Activated T-cell treated with anti-CD3 and anti-CD28 coated beads for 1 hour (primary cell): ENCODE results near the gene PRKCH.
A peak's percentile ranks its signal among the peaks of the same experiment; 100 is the strongest.

Source experiments
- DNase-seq: peaks from one replicate; pipeline ENCODE4 v3.0.0-alpha.2; 2020; ENCODE audit warnings: low read depth

Gene PRKCH

DNA sequence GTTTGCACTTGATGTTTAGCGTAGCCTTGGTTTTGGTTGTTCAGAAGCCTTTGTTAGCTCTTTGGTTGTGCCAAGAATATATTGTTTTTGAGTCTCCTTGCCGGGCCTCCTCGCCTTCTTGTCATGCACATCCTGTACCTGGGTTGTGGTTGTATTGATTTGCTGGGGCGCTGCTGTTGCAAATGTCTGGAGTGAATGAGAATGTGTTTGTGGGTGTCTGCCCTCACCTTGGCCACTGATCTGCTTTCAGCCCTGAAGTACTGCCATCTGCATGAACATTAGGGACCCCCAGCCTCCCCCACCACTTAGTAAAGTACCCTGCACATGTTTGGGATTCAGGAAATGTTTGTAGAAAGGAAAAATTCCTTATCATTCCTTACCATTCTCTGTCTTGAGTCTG is 16.5 kb downstream of the PRKCH start:
- peak; percentile 56 for DNase-seq

GRCh38 chr14:61338457-61338856 is 17.1 kb downstream of the PRKCH start:
- DNase-seq, result no peak

- no peak for DNase-seq
Observed at GRCh38 chr14:61341275-61342206, 20.2 kb downstream of the PRKCH start.

DNA sequence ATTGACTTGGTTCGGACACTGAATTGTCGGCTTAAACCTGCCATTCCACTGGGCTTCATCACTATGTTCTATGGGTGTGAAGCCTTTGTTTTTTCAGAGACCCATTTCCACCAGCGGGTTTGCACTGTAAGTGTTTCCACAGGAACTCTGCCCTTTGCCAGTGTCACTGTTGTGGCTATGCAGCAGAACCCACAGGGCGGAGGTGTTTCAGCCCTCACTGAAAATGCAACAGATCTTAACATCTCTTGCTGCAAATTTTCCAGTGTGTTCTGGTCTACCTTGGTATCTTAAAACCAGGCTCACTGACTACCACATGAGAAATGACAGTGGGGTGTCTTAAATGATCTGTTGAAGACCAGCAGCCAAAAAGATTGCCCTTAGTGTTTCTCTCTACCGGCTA is 21.1 kb downstream of the PRKCH start:
- peak; percentile 65 for DNase-seq

DNA sequence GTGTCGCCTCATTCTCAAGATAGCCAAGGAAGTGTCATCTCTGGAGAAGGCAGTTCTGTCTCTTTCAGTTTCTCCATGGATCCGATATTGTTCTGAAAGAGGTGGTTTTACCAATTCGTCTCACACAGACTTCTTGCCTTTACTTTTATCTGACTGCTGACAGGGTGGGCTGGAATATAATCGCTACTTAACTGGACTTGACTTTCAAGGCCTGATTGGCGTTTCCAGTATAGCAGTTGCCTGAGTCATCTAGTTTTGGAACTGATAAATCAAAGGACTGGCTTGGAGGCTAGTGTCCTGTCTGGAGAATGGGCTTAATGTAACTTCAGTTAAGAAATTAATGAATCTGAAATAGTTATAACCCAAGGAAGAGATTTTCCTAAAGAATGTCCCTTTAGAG is 21.6 kb downstream of the PRKCH start:
- no peak for DNase-seq

- DNase-seq, result no peak
Observed at GRCh38 chr14:61343471-61343870, 22.1 kb downstream of the PRKCH start.

DNA sequence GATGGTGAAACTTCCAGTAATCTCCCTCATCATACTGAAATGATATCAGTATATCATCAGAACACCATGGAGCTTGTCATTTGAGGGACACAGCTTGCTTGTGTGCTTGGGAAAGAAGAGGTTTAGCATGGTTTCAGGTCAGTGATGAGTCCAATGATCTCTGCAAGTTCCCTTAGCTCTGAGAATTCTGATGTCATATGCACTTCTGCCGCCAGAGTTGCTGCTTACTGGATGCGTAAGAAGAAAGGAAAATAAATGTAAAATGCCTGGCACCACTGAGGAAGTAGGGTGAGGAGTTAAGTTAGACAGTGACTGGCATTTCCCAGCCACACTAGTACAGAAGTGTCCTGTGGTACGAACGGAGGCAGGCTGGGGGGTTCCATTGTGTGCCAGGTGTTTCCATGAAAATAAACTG is 22.6 kb downstream of the PRKCH start:
- no peak for DNase-seq

GRCh38 chr14:61344437-61345150 is 23.2 kb downstream of the PRKCH start:
- DNase-seq, result no peak

DNA sequence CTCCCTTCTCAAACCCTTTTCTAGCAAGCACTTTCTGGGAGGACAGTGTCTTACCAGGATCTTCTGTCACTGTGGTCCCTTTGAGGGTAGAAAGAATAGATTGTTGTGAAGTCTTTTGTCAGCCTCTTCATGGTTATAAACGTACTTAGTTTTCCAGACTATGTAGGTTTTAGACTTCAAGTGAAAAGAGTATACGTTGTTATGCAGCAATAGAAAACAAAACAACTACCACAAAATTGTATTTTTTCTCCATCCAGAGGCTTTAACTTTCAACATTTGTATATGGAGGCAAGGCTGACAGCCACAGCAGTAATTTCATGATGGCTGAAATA is 23.7 kb downstream of the PRKCH start:
- no peak for DNase-seq

GRCh38 chr14:61346221-61346620 is 24.8 kb downstream of the PRKCH start:
- no peak for DNase-seq

DNA sequence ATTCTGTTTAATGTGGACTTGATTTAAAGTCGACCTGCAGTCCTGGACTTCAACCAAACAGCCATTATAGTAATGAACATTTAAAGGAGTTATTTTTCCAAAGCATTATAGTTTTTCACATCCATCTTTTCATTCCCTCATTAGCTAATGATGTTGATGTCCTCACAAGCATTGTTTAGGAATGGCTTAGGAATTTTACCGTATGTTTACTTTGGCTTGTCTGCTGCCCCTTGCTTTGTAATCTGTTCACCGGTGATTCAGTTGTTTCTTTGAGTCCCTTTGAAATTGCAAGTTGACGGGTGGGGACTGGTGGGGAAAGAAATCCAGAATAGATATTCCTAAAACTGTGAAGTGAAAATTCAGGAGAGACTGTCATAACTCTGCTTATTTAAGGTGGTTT is 25.4 kb downstream of the PRKCH start:
- no peak for DNase-seq

GRCh38 chr14:61347826-61348443 is 26.6 kb downstream of the PRKCH start:
- no peak for DNase-seq

- no peak for DNase-seq
Observed at GRCh38 chr14:61350427-61351270, 29.3 kb downstream of the PRKCH start.

GRCh38 chr14:61351477-61351876 is 30.1 kb downstream of the PRKCH start:
- DNase-seq, result no peak

GRCh38 chr14:61355892-61356325 is 34.5 kb downstream of the PRKCH start:
- no peak for DNase-seq

DNA sequence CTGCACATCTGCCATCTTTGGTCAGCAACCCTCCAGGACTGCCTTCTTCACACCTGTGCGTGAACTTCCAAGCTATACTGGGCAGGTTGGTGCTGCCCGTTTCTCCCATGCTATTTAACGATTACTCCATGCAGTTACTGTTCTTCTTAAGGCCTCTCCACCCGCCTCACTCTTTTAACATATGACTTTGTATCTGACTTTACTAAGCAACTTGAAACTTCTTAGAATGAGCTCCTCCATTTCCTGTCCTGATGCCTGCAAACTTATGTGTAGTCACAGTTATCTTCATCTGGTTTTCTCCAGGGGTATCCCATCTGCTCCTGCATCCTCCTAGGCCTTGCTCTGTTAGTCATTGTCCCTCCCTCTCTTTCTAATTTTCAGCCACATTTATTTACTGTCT is 35.7 kb downstream of the PRKCH start:
- no peak for DNase-seq

GRCh38 chr14:61358554-61359226 is 37.3 kb downstream of the PRKCH start:
- no peak for DNase-seq

DNA sequence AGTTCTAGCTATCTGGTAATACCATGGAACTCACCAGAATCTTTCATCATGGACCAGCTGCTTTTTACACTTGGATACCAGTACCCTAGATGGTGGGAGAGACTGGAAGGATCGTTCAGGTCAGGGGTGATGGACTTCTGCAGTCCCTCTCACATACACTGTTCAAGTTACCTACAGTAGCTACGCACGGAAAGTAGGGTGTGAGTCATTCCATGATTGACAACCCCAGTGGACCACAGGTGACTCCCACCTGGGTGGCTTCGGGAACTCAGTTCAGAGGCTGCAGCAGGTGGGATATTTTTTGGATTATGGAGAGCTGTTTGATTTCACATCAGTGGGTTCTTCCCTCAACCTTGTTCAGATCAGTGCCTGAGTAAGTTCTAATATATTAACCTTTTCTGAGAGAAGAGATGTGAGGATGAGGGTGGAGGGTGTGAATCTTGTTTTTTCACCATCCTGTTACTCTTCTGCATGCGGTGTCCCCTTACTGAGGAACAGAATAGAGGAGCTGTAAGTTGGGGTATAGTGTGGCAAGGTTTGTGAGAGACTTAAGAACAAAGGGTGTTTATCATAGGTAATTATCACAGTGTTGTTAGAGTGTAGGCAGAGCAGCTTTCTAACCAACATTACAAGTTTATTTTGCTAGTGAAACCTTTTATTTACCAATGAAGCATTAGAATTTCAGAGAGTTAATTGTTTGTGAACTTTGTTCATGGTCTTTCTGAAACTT is 39.6 kb downstream of the PRKCH start:
- DNase-seq, result no peak

- DNase-seq, result no peak
Observed at GRCh38 chr14:61362072-61362750, 40.8 kb downstream of the PRKCH start.

- DNase-seq, result no peak
Observed at GRCh38 chr14:61364243-61364642, 42.9 kb downstream of the PRKCH start.
